ENCODE data around the gene MRPL27.

GRCh38 chr17:50350733-50351132 is 22.3 kb downstream of the MRPL27 start:
- TF ChIP-seq, protein P1, sequence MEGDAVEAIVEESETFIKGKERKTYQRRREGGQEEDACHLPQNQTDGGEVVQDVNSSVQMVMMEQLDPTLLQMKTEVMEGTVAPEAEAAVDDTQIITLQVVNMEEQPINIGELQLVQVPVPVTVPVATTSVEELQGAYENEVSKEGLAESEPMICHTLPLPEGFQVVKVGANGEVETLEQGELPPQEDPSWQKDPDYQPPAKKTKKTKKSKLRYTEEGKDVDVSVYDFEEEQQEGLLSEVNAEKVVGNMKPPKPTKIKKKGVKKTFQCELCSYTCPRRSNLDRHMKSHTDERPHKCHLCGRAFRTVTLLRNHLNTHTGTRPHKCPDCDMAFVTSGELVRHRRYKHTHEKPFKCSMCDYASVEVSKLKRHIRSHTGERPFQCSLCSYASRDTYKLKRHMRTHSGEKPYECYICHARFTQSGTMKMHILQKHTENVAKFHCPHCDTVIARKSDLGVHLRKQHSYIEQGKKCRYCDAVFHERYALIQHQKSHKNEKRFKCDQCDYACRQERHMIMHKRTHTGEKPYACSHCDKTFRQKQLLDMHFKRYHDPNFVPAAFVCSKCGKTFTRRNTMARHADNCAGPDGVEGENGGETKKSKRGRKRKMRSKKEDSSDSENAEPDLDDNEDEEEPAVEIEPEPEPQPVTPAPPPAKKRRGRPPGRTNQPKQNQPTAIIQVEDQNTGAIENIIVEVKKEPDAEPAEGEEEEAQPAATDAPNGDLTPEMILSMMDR (IDR thresholded peaks at IDR 0.05), result no peak
- TF ChIP-seq POLR2A (IDR thresholded peaks at IDR 0.05), result no peak
